Measurements from ENCODE around the gene LAGE3. TPM values are rescaled to one million over a fixed set of nuclear protein-coding genes. Genes with fewer than 3 reads are reported as not detected.

LAGE3 gene
- total RNA-seq, 1 donor from 2014 or later: 8.8 TPM

GRCh38 chrX:154437971-154438893 is 40.8 kb downstream of the LAGE3 start:
- DNase-seq: no peak
- peaks cover 9% of the 10 kb centered on the region for H3K27me3 Mint-ChIP-seq (ENCODE audit: unreplicated experiment)
- no peaks in the 10 kb centered on the region for H3K36me3 Mint-ChIP-seq (ENCODE audit: unreplicated experiment)
- peaks cover 6% of the 10 kb centered on the region for H3K4me1 Mint-ChIP-seq (ENCODE audit: low read depth, unreplicated experiment)
- peak overlapping the region; percentile 90 for H3K27ac Mint-ChIP-seq (ENCODE audit: unreplicated experiment)
- peak overlapping the region; percentile 92 for H3K4me3 Mint-ChIP-seq (ENCODE audit: unreplicated experiment)
- no peak for TF ChIP-seq CTCF (IDR thresholded peaks at IDR 0.05; ENCODE audit: partially characterized antibody, unreplicated experiment)
- H3K9me3 Mint-ChIP-seq (ENCODE audit: unreplicated experiment): peaks cover 4% of the 10 kb centered on the region

GRCh38 chrX:154436983-154437752 is 41.9 kb downstream of the LAGE3 start, which contains the start of gene GDI1:
GDI1 (plus strand) TSS chrX:154437154; CDS start chrX:154437255, 101 bp downstream.
- H3K4me3 Mint-ChIP-seq (ENCODE audit: unreplicated experiment): peak within 1 kb of the TSS; percentile 92
- peaks cover 4% of the 10 kb centered on the region for H3K9me3 Mint-ChIP-seq (ENCODE audit: unreplicated experiment)
- peaks cover 9% of the 10 kb centered on the region for H3K27me3 Mint-ChIP-seq (ENCODE audit: unreplicated experiment)
- TF ChIP-seq CTCF (IDR thresholded peaks at IDR 0.05; ENCODE audit: partially characterized antibody, unreplicated experiment): no peak
- DNase-seq: peak; percentile 68
- peaks cover 6% of the 10 kb centered on the region for H3K4me1 Mint-ChIP-seq (ENCODE audit: low read depth, unreplicated experiment)
- H3K27ac Mint-ChIP-seq (ENCODE audit: unreplicated experiment): peak within 1 kb of the TSS; percentile 94
- H3K36me3 Mint-ChIP-seq (ENCODE audit: unreplicated experiment): no peaks in the 10 kb centered on the region

- no peaks in the 10 kb centered on the region for H3K36me3 Mint-ChIP-seq (ENCODE audit: unreplicated experiment)
- no peak for TF ChIP-seq CTCF (IDR thresholded peaks at IDR 0.05; ENCODE audit: partially characterized antibody, unreplicated experiment)
- H3K4me3 Mint-ChIP-seq (ENCODE audit: unreplicated experiment): peak overlapping the region; percentile 85
- peak; percentile 67 for DNase-seq
- peaks cover 9% of the 10 kb centered on the region for H3K27me3 Mint-ChIP-seq (ENCODE audit: unreplicated experiment)
- peaks cover 4% of the 10 kb centered on the region for H3K9me3 Mint-ChIP-seq (ENCODE audit: unreplicated experiment)
- peaks cover 6% of the 10 kb centered on the region for H3K4me1 Mint-ChIP-seq (ENCODE audit: low read depth, unreplicated experiment)
- H3K27ac Mint-ChIP-seq (ENCODE audit: unreplicated experiment): peak overlapping the region; percentile 94
These were observed 42.6 kb downstream of the LAGE3 start for GRCh38 chrX:154436374-154436982.

- TF ChIP-seq CTCF (IDR thresholded peaks at IDR 0.05; ENCODE audit: partially characterized antibody, unreplicated experiment): no peak
- Mint-ChIP-seq H3K4me3 (ENCODE audit: unreplicated experiment) (no peak overlapping the region), H3K9me3 (ENCODE audit: unreplicated experiment) (peaks cover 4% of the 10 kb centered on the region), H3K27ac (ENCODE audit: unreplicated experiment) (no peak overlapping the region), H3K27me3 (ENCODE audit: unreplicated experiment) (peaks cover 12% of the 10 kb centered on the region), H3K4me1 (ENCODE audit: low read depth, unreplicated experiment) (peaks cover 13% of the 10 kb centered on the region), H3K36me3 (ENCODE audit: unreplicated experiment) (no peaks in the 10 kb centered on the region)
- no peak for DNase-seq
These were observed 43.8 kb downstream of the LAGE3 start for GRCh38 chrX:154435171-154435733.

Data from glutamatergic neuron (in vitro differentiated cells).